OCI-LY7 (cell line): ENCODE data around the gene MAGEB4. TPM values are rescaled to one million over a fixed set of nuclear protein-coding genes. Genes with fewer than 3 reads are reported as not detected.

ENCODE experiments used
- BruUV-seq: library from RNA; stranded (reverse); fragments of 400-500 nt; replicated peaks from 2 replicates; lab custom pipeline; 2021; lab: Mats Ljungman, UMichigan
- CTCF ChIA-PET: fragments of 300-600 bp; sonication (Branson Sonifier 250); formaldehyde crosslinking; loops from one replicate; lab custom pipeline; 2022; ENCODE audit warnings: antibody characterized with exemption; ENCODE audit not compliant: unreplicated experiment; lab: Charles Lee
- POLR2A ChIA-PET: fragments of 300-600 bp; sonication (Branson Sonifier 250); formaldehyde crosslinking; loops from one replicate; lab custom pipeline; 2022; ENCODE audit warnings: antibody characterized with exemption; lab: Charles Lee
- DNase-seq: peaks from one replicate; pipeline ENCODE4 v3.0.0-alpha.2; 2015; ENCODE audit warnings: low spot score
- H2AFZ ChIP-seq: fragments of 200-600 bp; sonication (generic), shearing (Covaris generic); 2 replicates; pipeline ENCODE4 v1.6.1; 2014; ENCODE audit warnings: mild to moderate bottlenecking, antibody characterized with exemption, low read length, moderate library complexity
- H3K27ac ChIP-seq: fragments of 200-600 bp; sonication (generic); 2 replicates; pipeline ENCODE4 v1.5.1; 2014; ENCODE audit warnings: mixed run types, low read depth, mild to moderate bottlenecking, moderate library complexity, low read length, inconsistent platforms; ENCODE audit not compliant: poor library complexity, severe bottlenecking
- H3K36me3 ChIP-seq: fragments of 200-600 bp; sonication (generic); 2 replicates; pipeline ENCODE4 v1.6.1; 2014; ENCODE audit warnings: mild to moderate bottlenecking, antibody characterized with exemption, low read length, moderate library complexity, mixed read lengths; ENCODE audit not compliant: insufficient read depth
- H3K4me1 ChIP-seq: fragments of 200-600 bp; sonication (generic); 2 replicates; pipeline ENCODE4 v1.5.1; 2014; ENCODE audit warnings: mild to moderate bottlenecking, low read length; ENCODE audit not compliant: insufficient read depth, poor library complexity, severe bottlenecking
- H3K4me2 ChIP-seq: fragments of 200-600 bp; sonication (generic); 2 replicates; pipeline ENCODE4 v1.6.1; 2014; ENCODE audit warnings: mild to moderate bottlenecking, low read length
- H3K4me3 ChIP-seq: fragments of 200-600 bp; sonication (generic); 2 replicates; pipeline ENCODE4 v1.5.1; 2014; ENCODE audit warnings: mild to moderate bottlenecking, low read depth, low read length; ENCODE audit not compliant: poor library complexity, severe bottlenecking
- H3K79me2 ChIP-seq: fragments of 200-600 bp; sonication (generic); 2 replicates; pipeline ENCODE4 v1.6.1; 2016; ENCODE audit warnings: low read depth, mild to moderate bottlenecking, low read length, moderate library complexity, mixed read lengths; ENCODE audit not compliant: insufficient read depth
- H3K9me2 ChIP-seq: fragments of 200-600 bp; sonication (generic); 2 replicates; pipeline ENCODE4 v1.6.1; 2016; ENCODE audit warnings: mild to moderate bottlenecking, low read length, mixed read lengths; ENCODE audit not compliant: insufficient read depth
- H3K9me3 ChIP-seq: fragments of 200-600 bp; sonication (generic); 2 replicates; pipeline ENCODE4 v1.6.1; 2014; ENCODE audit warnings: mild to moderate bottlenecking, mixed run types, low read length, mixed read lengths
- H4K20me1 ChIP-seq: fragments of 200-600 bp; sonication (generic); 2 replicates; pipeline ENCODE4 v1.6.1; 2014; ENCODE audit warnings: mild to moderate bottlenecking, antibody characterized with exemption, low read length, moderate library complexity, mixed read lengths; ENCODE audit not compliant: insufficient read depth
- EZH2phosphoT487 ChIP-seq: fragments of 200-600 bp; sonication (generic); IDR thresholded peaks from 2 replicates; pipeline ENCODE4 v1.6.1; 2018; ENCODE audit warnings: low read depth, borderline replicate concordance, mild to moderate bottlenecking, mixed run types, antibody characterized with exemption, low read length, moderate library complexity, mixed read lengths
- intact Hi-C: fragments of 100-400 bp; cut with micrococcal nuclease; formaldehyde crosslinking; loops from one replicate; pipeline ENCODE4 v1.10.0; 2022; ENCODE audit not compliant: unreplicated experiment
- total RNA-seq, 2 experiments: library from RNA; depleted of rRNA in 1 of 2; stranded (reverse); fragments of >200 nt in 1 of 2; shearing (Covaris generic) in 1 of 2; gene quantifications; 2 replicates each; pipeline ENCODE4 v1.2.3, GENCODE V29; 2014 to 2022
- TF ChIP-seq, protein P1 (sequence below): fragments of 200-600 bp; sonication (generic); conservative IDR thresholded peaks from 2 replicates; pipeline ENCODE4 v1.5.1; 2014; ENCODE audit warnings: mild to moderate bottlenecking, antibody characterized with exemption, low read length, moderate library complexity, mixed read lengths

The MAGEB4 gene
- total RNA-seq, 2 experiments from 2014 or later, result not detected

GRCh38 chrX:30261012-30261411 is 19.2 kb downstream of the MAGEB4 start:
- H3K4me1 ChIP-seq, result no peaks in the 10 kb centered on the region
- H3K27ac ChIP-seq, result no peak overlapping the region
- no peak overlapping the region for H3K4me3 ChIP-seq
- POLR2A ChIA-PET, result no interaction called here
- no peaks in the 10 kb centered on the region for H4K20me1 ChIP-seq
- H3K79me2 ChIP-seq, result no peaks in the 10 kb centered on the region
- intact Hi-C loops, result no loop called here
- TF ChIP-seq, protein P1, sequence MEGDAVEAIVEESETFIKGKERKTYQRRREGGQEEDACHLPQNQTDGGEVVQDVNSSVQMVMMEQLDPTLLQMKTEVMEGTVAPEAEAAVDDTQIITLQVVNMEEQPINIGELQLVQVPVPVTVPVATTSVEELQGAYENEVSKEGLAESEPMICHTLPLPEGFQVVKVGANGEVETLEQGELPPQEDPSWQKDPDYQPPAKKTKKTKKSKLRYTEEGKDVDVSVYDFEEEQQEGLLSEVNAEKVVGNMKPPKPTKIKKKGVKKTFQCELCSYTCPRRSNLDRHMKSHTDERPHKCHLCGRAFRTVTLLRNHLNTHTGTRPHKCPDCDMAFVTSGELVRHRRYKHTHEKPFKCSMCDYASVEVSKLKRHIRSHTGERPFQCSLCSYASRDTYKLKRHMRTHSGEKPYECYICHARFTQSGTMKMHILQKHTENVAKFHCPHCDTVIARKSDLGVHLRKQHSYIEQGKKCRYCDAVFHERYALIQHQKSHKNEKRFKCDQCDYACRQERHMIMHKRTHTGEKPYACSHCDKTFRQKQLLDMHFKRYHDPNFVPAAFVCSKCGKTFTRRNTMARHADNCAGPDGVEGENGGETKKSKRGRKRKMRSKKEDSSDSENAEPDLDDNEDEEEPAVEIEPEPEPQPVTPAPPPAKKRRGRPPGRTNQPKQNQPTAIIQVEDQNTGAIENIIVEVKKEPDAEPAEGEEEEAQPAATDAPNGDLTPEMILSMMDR, result no peak
- TF ChIP-seq EZH2phosphoT487, result no peak
- H2AFZ ChIP-seq, result no peak overlapping the region
- no peaks in the 10 kb centered on the region for H3K36me3 ChIP-seq
- DNase-seq, result no peak
- CTCF ChIA-PET, result no interaction called here
- H3K9me3 ChIP-seq, result no peaks in the 10 kb centered on the region
- H3K4me2 ChIP-seq, result no peak overlapping the region
- BruUV-seq, result no TSS peak
- H3K9me2 ChIP-seq, result no peaks in the 10 kb centered on the region

DNA sequence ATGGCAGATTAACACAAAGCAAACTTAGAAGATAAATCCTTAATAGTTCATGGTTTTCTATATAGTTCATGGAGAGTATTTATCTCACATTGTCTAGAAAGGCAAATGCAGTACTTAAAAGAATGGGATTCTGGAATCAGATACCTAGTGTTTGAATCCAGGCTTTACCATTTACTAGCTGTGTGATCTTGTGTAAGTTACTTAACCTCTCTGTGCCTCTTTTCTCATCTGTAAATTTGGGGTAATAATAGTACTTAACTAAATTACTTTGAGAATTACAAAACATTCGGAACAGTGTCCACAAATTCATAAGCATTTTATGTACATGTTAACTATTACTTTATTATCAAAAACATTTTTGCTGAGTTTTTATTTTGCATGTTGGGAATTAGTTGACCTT is 21.0 kb downstream of the MAGEB4 start:
- no TSS peak for BruUV-seq
- Histone ChIP-seq H3K9me2 (no peaks in the 10 kb centered on the region), H3K27ac (no peak overlapping the region), H3K4me2 (no peak overlapping the region), H3K36me3 (no peaks in the 10 kb centered on the region), H3K4me1 (no peaks in the 10 kb centered on the region), H2AFZ (no peak overlapping the region), H3K79me2 (no peaks in the 10 kb centered on the region), H3K4me3 (no peak overlapping the region), H3K9me3 (no peaks in the 10 kb centered on the region), H4K20me1 (no peaks in the 10 kb centered on the region)
- TF ChIP-seq EZH2phosphoT487, result no peak
- TF ChIP-seq, protein P1, result no peak
- intact Hi-C loops, result no loop called here
- ChIA-PET POLR2A (no interaction called here), CTCF (no interaction called here)
- DNase-seq, result no peak

GRCh38 chrX:30270639-30271038 is 28.8 kb downstream of the MAGEB4 start:
- no peaks in the 10 kb centered on the region for H4K20me1 ChIP-seq
- CTCF ChIA-PET, result no interaction called here
- BruUV-seq, result no TSS peak
- no peaks in the 10 kb centered on the region for H3K9me3 ChIP-seq
- TF ChIP-seq, protein P1, result no peak
- no peak for TF ChIP-seq EZH2phosphoT487
- intact Hi-C loops, result no loop called here
- no peak overlapping the region for H2AFZ ChIP-seq
- H3K4me2 ChIP-seq, result no peak overlapping the region
- H3K4me3 ChIP-seq, result no peak overlapping the region
- DNase-seq, result no peak
- no peaks in the 10 kb centered on the region for H3K79me2 ChIP-seq
- no peaks in the 10 kb centered on the region for H3K9me2 ChIP-seq
- no peaks in the 10 kb centered on the region for H3K36me3 ChIP-seq
- POLR2A ChIA-PET, result no interaction called here
- no peak overlapping the region for H3K27ac ChIP-seq
- H3K4me1 ChIP-seq, result no peaks in the 10 kb centered on the region
